ENCODE results near the gene NLGN1. TPM values are rescaled to one million over a fixed set of nuclear protein-coding genes. Genes with fewer than 3 reads are reported as not detected.

Gene NLGN1
- total RNA-seq, 2 experiments from 2014 or later: not detected

DNA sequence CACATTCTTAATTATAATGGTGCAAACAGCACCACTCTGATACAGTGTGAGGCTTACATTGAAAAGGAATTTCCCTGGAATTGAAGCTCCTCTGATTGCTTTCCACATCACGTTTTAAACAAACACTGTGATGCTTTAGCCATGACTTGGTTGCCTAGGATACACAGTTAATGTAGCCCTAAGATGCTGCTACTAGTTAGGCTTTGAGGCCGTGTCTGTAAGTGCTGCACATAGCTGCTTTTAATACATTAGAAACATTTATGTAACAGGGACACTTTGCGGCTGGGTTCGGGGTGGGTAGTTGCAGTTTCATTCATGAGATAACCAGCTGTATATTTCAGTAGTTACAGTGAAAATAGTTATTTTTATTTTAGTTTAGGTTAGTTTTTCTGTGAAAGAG is 334.7 kb downstream of the NLGN1 start:
- Mint-ChIP-seq H3K36me3 (no peaks in the 10 kb centered on the region), H3K27ac (no peak overlapping the region), H3K27me3 (no peaks in the 10 kb centered on the region), H3K9me3 (no peaks in the 10 kb centered on the region), H3K4me1 (no peaks in the 10 kb centered on the region), H3K4me3 (no peak overlapping the region)
- DNase-seq: no peak

DNA sequence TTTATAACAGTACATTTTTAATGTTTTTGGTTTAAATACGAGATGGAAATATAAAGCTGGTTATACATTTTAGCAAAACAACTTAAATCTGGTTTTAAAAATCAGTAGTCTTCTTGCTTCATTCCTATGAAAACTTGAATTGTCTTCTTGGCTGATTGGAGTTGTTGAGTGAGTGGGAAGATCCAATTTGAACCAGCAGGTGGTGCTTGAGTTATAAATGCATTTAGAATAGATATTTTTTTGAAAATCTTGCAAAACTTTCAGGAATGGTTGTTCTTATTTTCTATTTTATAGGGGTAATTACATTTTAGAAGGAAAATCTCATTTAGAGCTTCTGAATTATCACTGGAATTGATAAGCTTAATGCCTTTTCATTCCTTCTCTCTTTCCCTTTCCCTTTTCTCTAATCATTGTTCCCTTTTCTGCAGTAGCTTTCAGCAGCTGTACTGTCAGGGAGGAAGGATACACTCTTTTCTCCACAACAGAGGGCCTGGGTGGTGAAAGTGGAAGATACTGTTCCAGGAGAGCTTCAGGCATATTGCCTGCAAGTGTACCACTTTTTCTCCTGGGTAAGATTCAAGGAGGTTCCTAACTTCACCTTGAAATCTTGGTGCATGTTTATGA is 335.6 kb downstream of the NLGN1 start:
- DNase-seq: no peak
- H3K27ac Mint-ChIP-seq: no peak overlapping the region
- no peaks in the 10 kb centered on the region for H3K4me1 Mint-ChIP-seq
- H3K9me3 Mint-ChIP-seq: no peaks in the 10 kb centered on the region
- no peak overlapping the region for H3K4me3 Mint-ChIP-seq
- no peaks in the 10 kb centered on the region for H3K27me3 Mint-ChIP-seq
- no peaks in the 10 kb centered on the region for H3K36me3 Mint-ChIP-seq

DNA sequence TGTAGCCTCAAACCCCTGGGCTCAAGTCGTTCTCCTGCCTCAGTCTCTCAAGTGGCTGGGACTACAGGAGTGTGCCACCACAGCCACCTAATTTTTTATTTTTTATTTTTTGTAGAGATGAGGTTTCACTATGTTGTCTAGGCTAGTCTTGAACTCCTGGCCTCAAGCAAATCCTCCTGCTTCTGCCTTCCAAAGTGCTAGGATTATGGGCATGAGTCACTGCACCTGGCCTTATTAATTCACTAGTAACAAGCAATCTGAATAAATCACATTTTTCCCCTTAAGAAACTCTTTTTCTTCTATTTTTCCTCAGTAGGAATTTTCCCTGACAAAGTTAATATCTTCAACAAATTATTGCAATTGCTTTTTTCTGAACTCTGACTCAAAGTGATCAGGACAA is 336.9 kb downstream of the NLGN1 start:
- no peak for DNase-seq

DNA sequence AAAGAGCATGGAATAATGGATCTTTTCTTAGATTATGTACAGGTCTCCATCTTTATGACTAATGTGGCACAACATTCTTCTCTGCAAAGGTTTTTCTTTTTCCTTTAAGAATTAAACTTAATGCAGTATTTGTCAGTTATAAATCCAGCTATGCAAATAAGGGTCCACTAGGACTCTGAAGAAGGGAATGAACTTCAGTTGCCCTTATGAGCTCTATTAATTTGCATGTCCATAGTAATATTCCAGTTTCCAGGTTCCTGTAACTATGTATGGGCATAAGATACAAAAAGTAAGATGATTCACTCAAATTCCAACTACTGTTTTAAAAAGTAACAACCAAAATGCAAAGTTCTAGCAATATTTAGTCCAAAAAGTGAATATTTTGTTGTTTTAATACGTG is 337.4 kb downstream of the NLGN1 start:
- DNase-seq: no peak
- no peaks in the 10 kb centered on the region for H3K27me3 Mint-ChIP-seq
- H3K27ac Mint-ChIP-seq: no peak overlapping the region
- no peaks in the 10 kb centered on the region for H3K4me1 Mint-ChIP-seq
- no peak overlapping the region for H3K4me3 Mint-ChIP-seq
- no peaks in the 10 kb centered on the region for H3K36me3 Mint-ChIP-seq
- H3K9me3 Mint-ChIP-seq: no peaks in the 10 kb centered on the region

More for the DNA sequence above, 336.9 kb downstream of the NLGN1 start:
- no peaks in the 10 kb centered on the region for H3K36me3 Mint-ChIP-seq
- H3K27me3 Mint-ChIP-seq: no peaks in the 10 kb centered on the region
- H3K27ac Mint-ChIP-seq: no peak overlapping the region
- no peak overlapping the region for H3K4me3 Mint-ChIP-seq
- no peaks in the 10 kb centered on the region for H3K9me3 Mint-ChIP-seq
- H3K4me1 Mint-ChIP-seq: no peaks in the 10 kb centered on the region

DNA sequence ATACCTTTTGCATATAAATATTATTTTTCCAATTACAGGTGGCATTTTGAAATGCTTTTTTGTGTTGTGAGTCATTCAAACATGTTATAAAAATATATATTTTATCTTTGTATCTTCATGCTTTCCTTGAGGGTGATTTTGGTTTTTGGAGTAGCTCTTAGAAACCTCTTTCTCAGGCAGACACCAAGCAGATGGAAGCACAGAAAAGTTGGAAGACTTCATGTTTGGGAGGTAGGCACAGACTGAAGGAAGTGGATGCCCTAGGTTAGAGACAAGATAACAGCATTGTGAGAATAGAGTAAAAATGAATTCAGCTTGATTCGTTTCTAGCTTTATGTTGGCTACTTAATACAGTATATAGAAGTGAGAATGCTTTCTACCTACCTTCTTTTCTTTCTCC is 338.3 kb downstream of the NLGN1 start:
- H3K36me3 Mint-ChIP-seq: no peaks in the 10 kb centered on the region
- DNase-seq: no peak
- H3K4me1 Mint-ChIP-seq: no peaks in the 10 kb centered on the region
- H3K27me3 Mint-ChIP-seq: no peaks in the 10 kb centered on the region
- H3K9me3 Mint-ChIP-seq: no peaks in the 10 kb centered on the region
- H3K27ac Mint-ChIP-seq: no peak overlapping the region
- H3K4me3 Mint-ChIP-seq: no peak overlapping the region

DNA sequence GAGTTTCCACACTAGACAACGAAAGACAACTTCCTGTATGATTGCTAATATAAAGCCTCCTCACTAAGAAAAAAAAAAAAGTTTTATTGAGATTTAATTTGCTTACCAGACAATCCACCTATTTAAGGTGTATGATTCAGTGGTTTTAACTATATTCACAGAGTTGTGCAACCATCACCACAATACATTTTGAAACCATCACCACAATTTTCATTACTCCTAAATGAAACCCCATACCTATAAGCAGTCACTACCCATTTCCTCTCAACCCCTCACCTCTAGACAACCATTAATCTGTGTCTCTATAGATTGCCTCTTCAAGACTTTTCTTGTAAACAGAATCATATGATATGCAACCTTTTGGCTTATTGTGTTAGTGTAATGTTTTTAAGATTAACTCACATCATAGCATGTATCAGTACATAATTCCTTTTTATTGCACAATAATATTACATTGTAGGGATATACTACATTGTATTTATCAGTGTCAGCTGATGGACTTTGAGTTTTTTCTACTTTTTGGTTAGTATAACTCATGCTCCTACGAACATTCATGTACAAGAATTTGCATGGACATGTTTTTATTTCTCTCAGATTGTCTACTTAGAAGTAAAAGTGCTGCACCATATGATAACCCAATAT is 339.7 kb downstream of the NLGN1 start:
- Mint-ChIP-seq H3K4me1 (no peaks in the 10 kb centered on the region), H3K4me3 (no peak overlapping the region), H3K27me3 (no peaks in the 10 kb centered on the region), H3K27ac (no peak overlapping the region), H3K9me3 (no peaks in the 10 kb centered on the region), H3K36me3 (no peaks in the 10 kb centered on the region)
- no peak for DNase-seq

DNA sequence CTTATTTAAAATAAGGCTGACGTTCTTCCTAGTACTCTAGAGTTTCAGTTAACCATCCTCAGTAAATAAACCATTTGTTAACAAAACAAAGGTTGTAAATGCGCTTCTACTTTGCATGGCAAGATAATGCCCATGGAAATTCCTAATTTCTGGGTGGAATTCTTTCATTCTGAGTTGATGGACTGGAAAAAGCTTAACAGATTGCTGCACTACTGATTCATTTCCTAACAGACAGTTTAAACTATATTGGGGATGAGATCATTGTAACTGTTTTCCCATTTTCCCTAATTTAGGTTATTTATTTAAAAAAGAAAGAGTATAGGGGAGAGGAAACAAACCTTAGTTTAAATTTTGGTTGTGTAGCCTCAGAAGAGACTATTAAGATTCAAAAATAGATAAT is 342.2 kb downstream of the NLGN1 start:
- no peaks in the 10 kb centered on the region for H3K4me1 Mint-ChIP-seq

DNA sequence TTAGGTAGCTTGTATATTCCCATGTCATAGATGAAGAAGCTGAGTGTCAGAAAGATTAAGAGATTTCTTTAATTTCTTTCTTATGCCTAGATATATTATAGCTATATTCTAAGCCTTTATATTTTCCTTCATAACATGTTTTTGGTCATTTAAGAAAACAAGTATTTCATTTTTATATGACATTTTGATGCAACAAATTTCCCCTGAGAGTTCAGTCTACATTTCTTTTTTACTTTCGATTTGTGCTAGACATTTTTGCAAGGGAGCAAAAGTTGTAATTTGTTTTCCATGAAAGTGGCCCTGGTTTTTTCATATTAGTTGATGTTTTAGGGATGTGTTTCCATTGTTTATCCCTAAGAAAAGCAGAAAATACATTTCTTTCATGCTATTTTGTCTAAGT is 344.9 kb downstream of the NLGN1 start:
- Mint-ChIP-seq H3K36me3 (no peaks in the 10 kb centered on the region), H3K9me3 (no peaks in the 10 kb centered on the region), H3K4me3 (no peak overlapping the region), H3K27ac (no peak overlapping the region), H3K4me1 (no peaks in the 10 kb centered on the region), H3K27me3 (no peaks in the 10 kb centered on the region)
- no peak for DNase-seq

More for the DNA sequence above, 342.2 kb downstream of the NLGN1 start:
- DNase-seq: no peak
- Mint-ChIP-seq H3K36me3 (no peaks in the 10 kb centered on the region), H3K4me3 (no peak overlapping the region), H3K27ac (no peak overlapping the region), H3K27me3 (no peaks in the 10 kb centered on the region), H3K9me3 (no peaks in the 10 kb centered on the region)

DNA sequence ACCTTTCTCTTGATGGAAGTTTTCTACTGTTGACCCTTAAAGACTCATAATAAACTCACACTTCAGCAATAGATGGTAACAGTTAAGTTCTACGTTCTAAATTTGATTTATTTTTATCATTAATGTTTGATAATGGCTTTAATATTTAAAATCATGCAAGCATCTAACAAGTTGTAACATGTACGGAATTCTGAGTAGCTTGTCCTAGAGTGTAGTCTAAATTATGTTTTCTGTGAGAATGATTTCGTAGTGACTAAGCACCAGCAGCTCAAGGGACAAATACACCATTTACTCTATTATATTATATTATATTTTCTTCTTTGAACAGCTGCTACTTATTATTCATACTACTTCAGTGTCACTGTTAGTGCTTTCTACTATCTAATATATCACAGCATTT is 345.6 kb downstream of the NLGN1 start:
- Mint-ChIP-seq H3K9me3 (no peaks in the 10 kb centered on the region), H3K27ac (no peak overlapping the region), H3K27me3 (no peaks in the 10 kb centered on the region), H3K4me3 (no peak overlapping the region), H3K4me1 (no peaks in the 10 kb centered on the region), H3K36me3 (no peaks in the 10 kb centered on the region)
- DNase-seq: no peak

DNA sequence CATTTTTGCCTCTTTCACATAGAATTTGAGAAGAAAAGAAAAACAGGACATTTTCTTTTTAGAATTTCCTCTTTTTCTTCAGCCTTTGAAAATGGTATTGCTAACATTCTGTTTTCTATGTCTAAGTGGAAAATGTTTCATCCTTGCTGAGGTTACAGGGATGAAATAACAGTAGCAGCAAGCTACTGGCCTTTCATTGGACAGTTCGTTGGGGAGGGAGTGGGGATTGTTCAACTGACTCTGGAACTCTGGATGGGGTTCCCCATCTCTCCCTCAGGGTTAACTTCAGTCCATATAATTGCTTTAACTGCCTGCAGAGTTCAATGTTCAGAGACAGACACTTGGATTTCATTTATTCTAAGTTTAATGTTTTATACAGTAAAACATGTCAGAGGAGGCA is 346.0 kb downstream of the NLGN1 start:
- Mint-ChIP-seq H3K9me3 (no peaks in the 10 kb centered on the region), H3K27ac (no peak overlapping the region), H3K27me3 (no peaks in the 10 kb centered on the region), H3K4me3 (no peak overlapping the region), H3K36me3 (no peaks in the 10 kb centered on the region), H3K4me1 (no peaks in the 10 kb centered on the region)
- DNase-seq: no peak

DNA sequence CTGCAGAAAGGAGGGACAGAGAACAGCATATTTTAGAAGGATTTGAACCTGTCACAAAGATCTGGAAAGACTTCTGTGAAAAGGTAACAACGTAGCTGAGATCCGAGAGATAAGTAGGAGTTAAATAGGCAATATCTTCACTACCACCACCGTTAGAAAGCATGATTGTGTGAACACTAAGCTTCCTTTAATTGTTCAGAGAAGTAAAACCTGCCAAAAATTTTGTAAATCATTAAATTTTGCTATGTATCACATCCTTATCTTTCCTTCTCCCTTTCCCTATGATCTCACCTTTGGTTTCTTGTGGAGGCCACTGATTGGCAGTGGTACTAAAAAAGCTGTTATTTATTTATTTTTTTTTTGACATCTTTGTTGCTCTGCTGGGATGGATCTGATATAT is 346.9 kb downstream of the NLGN1 start:
- H3K27ac Mint-ChIP-seq: no peak overlapping the region
- H3K27me3 Mint-ChIP-seq: no peaks in the 10 kb centered on the region
- no peaks in the 10 kb centered on the region for H3K36me3 Mint-ChIP-seq
- H3K9me3 Mint-ChIP-seq: no peaks in the 10 kb centered on the region
- no peak overlapping the region for H3K4me3 Mint-ChIP-seq
- no peak for DNase-seq
- H3K4me1 Mint-ChIP-seq: no peaks in the 10 kb centered on the region

DNA sequence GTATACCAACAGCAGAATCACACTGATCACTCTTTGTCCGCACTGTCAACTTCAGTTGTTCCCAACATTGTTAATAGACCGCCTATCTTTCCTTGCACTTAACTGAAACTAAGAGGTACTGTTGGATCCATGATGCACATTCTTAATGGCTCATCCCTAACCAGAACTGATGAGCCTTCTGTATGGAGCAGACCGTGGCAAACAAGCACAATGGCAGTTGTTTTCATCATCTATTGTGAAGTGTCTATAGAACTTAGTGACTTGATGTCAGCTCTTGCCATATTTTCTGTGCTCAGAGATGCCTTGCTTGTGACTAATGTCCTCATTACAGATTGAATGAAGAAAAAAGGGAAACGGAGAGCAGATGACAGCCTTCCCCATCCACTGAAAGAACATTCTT is 347.4 kb downstream of the NLGN1 start:
- no peaks in the 10 kb centered on the region for H3K27me3 Mint-ChIP-seq
- H3K9me3 Mint-ChIP-seq: no peaks in the 10 kb centered on the region
- H3K4me1 Mint-ChIP-seq: no peaks in the 10 kb centered on the region
- H3K27ac Mint-ChIP-seq: no peak overlapping the region
- no peaks in the 10 kb centered on the region for H3K36me3 Mint-ChIP-seq
- no peak overlapping the region for H3K4me3 Mint-ChIP-seq
- DNase-seq: no peak

DNA sequence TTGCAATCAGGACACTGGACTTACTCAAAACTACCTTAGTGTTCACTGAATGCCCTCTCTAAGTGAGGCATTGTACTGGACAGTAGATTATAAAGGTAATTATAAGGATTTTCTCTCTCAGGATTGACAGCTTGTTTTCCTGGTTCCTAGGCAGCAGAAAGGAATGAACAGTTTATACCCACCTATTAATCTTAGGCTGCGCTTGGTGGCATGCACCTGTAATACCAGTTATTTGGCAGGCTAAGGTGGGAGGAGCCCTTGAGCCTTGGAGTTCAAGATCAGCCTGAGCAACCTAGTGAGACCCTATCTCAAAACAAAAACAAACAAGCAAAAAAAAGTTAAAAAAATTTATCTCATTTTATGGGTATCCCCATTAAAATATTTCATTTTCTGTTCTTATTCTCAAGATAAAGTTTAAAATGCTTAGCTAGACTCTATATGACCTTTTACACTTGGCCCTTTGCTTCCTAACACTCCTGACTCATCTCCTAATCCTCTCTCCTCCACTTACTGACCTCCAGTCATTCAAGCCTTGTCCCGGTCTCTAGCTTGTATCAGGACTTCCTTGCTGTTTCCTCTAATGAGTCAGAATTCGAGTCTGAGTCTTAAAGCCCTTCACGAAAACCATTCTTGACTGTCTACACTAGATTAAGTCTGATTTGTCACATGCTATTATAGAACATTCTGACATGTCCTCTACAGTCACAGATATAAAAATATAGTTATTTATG is 348.6 kb downstream of the NLGN1 start:
- Mint-ChIP-seq H3K27ac (no peak overlapping the region), H3K36me3 (no peaks in the 10 kb centered on the region), H3K4me1 (no peaks in the 10 kb centered on the region), H3K4me3 (no peak overlapping the region), H3K27me3 (no peaks in the 10 kb centered on the region), H3K9me3 (no peaks in the 10 kb centered on the region)
- no peak for DNase-seq

DNA sequence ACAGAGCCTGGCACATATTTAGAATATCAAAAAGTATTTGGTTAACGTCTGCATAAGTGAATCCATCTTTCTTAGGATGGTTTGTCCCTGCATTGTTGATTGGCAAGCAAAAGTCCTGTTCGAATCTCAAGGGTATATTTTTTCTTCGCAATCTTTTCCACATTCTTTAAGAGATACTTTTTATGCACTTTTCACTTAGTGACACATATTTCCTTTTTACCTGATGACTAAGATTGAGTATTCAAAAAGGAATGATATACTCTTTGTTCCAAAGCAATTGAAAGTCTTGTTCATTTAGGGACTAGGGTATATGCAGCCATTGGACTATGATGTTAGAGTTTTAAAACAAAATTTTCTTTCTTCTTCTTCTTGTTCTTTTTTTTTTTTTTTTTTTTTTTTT is 349.9 kb downstream of the NLGN1 start:
- H3K27ac Mint-ChIP-seq: no peak overlapping the region
- no peaks in the 10 kb centered on the region for H3K36me3 Mint-ChIP-seq

DNA sequence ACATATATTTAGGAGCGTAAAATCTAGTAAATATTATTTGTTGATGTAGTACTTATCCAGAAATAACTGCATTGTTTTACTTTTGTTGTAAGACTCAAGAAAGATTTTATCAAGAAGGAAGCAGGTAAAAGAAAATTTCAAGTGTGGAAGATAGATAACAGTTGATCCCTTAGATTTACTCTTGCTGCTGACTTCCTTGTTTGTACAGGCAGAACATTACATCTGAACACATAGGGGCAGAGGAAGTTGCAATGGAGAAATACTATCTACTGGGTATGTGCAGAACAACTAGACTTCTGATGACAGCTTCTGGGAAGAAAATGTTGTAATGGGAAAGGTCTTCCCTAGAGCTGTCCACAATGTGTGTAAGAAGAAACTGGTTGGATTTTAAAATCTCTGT is 350.6 kb downstream of the NLGN1 start:
- Mint-ChIP-seq H3K9me3 (no peaks in the 10 kb centered on the region), H3K27ac (no peak overlapping the region), H3K4me1 (no peaks in the 10 kb centered on the region), H3K36me3 (no peaks in the 10 kb centered on the region), H3K27me3 (no peaks in the 10 kb centered on the region), H3K4me3 (no peak overlapping the region)
- no peak for DNase-seq

More for the DNA sequence above, 349.9 kb downstream of the NLGN1 start:
- no peak overlapping the region for H3K4me3 Mint-ChIP-seq
- no peaks in the 10 kb centered on the region for H3K27me3 Mint-ChIP-seq
- no peak for DNase-seq
- H3K4me1 Mint-ChIP-seq: no peaks in the 10 kb centered on the region
- no peaks in the 10 kb centered on the region for H3K9me3 Mint-ChIP-seq

DNA sequence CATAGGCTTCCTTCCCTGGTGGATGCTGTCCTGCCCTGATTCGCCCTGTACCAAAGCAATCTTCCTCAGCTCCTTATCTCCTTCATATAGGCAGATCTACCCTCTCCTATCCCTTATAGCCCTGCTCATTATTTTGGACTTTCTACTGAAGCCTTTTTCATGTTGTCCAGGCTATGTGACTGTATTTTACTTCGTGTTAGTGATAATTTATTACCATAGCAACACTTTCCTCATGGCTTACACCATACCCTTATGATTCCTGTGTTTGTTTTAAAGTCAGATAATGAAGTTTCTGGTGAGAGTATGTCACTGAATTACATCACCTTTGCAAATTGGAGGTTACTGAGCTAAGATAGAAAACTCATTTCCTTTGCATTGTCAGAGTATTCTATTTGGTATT is 352.6 kb downstream of the NLGN1 start:
- Mint-ChIP-seq H3K27me3 (no peaks in the 10 kb centered on the region), H3K4me1 (no peaks in the 10 kb centered on the region), H3K4me3 (no peak overlapping the region), H3K36me3 (no peaks in the 10 kb centered on the region), H3K27ac (no peak overlapping the region), H3K9me3 (no peaks in the 10 kb centered on the region)
- no peak for DNase-seq
